Heart left ventricle (tissue), 13 donors: ENCODE results near the gene RGP1.

Experiments
- POLR2A ChIP-seq, 2 donors: fragments of 450-650 bp; IDR thresholded peaks; one replicate each; pipeline ENCODE4 v1.6.1; 2017; ENCODE audit warnings: antibody characterized with exemption in 2 of 2, mild to moderate bottlenecking in 2 of 2, moderate library complexity in 2 of 2
- TF ChIP-seq, protein P1 (sequence below), 12 donors: fragments of 200-600 bp; sonication (generic) in 4 of 12; IDR thresholded peaks; one replicate each; pipeline versions ENCODE4 v1.5.0 to v1.8.0; 2018 to 2022; ENCODE audit warnings: antibody characterized with exemption in 12 of 12, mild to moderate bottlenecking in 5 of 12
- donor health status: ischemic (EF 13 %, LVEDD 7.1; RV severe dilation, severe dysfunction).
- donor health status: DM: no; HTN: yes; CAD: no.
- donor health status: DM: no; HTN: no; CAD: no.
- donor health status: ischemic (EF 25% LVEDD 6.9; RV normal size, moderate dysfunction).
- donor health status: ischemic (EF 25% LVEDD 5.7; RV mildly dilated, moderate dysfunction).
- donor health status: ischemic (EF 35%, LVEDD 5.7; RV mildly dilated, moderate dysfunction).
- donor health status: nonischemic (EF 11% LVEDD 7.7; RV severe dilation, severe dysfunction).
- donor health status: DM: yes; HTN: yes; CAD: no.
- donor health status: PGD.
- donor health status: ischemic (EF 29% LVEDD 5.4; RV normal size, mild dysfunction).
- donor health status: nonischemic (EF 23%, LVEDD 6.1; RV moderate dilation, normal function).

DNA sequence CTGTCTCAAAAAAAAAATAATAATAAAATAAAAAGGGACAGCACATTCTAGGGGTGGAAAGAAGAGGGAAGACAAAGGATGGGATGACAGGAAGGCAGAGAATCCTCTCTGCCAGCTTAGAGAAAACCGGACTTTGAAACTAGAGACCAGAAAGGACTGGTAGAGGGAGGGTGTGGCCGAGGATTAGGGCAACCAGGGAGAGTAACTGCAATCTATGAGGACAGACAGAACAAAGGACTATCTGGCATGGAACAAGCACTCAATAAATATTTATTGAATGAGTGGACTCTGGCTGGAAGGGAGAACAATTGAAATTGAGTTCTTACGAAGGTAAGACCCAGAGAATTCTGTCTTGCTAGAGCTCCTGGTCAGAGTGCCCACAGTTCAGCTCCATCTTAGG lies 2.5 kb upstream of the RGP1 start:
- TF ChIP-seq, protein P1, sequence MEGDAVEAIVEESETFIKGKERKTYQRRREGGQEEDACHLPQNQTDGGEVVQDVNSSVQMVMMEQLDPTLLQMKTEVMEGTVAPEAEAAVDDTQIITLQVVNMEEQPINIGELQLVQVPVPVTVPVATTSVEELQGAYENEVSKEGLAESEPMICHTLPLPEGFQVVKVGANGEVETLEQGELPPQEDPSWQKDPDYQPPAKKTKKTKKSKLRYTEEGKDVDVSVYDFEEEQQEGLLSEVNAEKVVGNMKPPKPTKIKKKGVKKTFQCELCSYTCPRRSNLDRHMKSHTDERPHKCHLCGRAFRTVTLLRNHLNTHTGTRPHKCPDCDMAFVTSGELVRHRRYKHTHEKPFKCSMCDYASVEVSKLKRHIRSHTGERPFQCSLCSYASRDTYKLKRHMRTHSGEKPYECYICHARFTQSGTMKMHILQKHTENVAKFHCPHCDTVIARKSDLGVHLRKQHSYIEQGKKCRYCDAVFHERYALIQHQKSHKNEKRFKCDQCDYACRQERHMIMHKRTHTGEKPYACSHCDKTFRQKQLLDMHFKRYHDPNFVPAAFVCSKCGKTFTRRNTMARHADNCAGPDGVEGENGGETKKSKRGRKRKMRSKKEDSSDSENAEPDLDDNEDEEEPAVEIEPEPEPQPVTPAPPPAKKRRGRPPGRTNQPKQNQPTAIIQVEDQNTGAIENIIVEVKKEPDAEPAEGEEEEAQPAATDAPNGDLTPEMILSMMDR (IDR thresholded peaks at IDR 0.05) = no peak
- no peak for TF ChIP-seq POLR2A (IDR thresholded peaks at IDR 0.05)
